Measurements from ENCODE around the gene DDX24.
A peak's percentile ranks its signal among the peaks of the same experiment; 100 is the strongest.

The DDX24 gene

GRCh38 chr14:94036313-94037167, 44.5 kb downstream of the DDX24 start:
- no peak overlapping the region for H3K27ac ChIP-seq (ENCODE audit: low read depth, low read length)
- H3K4ac ChIP-seq (ENCODE audit: low read depth, low read length): no peak overlapping the region
- no peaks in the 10 kb centered on the region for H3K9me3 ChIP-seq (ENCODE audit: insufficient read depth, low read depth, low read length)
- no peak overlapping the region for H2AK5ac ChIP-seq (ENCODE audit: low read length)
- H2BK12ac ChIP-seq (ENCODE audit: low read length): no peak overlapping the region
- H3K18ac ChIP-seq (ENCODE audit: low read length): no peak overlapping the region
- H2BK120ac ChIP-seq (ENCODE audit: insufficient read depth, low read length, poor library complexity): no peak overlapping the region
- H3K79me1 ChIP-seq (ENCODE audit: low read length): no peaks in the 10 kb centered on the region
- H3K27me3 ChIP-seq (ENCODE audit: insufficient read depth, low read length): no peaks in the 10 kb centered on the region
- no peak overlapping the region for H3K23ac ChIP-seq (ENCODE audit: low read length)
- no peak overlapping the region for H3K9ac ChIP-seq (ENCODE audit: low read length)
- H3K4me2 ChIP-seq (ENCODE audit: low read length): no peak overlapping the region
- no peak overlapping the region for H4K91ac ChIP-seq (ENCODE audit: low read depth, low read length)
- H3K4me3 ChIP-seq (ENCODE audit: low read depth, low read length): no peak overlapping the region
- H3K4me1 ChIP-seq (ENCODE audit: control insufficient read depth in 1 of 2, insufficient read depth in 2 of 2, low read length in 2 of 2): no peaks in the 10 kb centered on the region
- no peaks in the 10 kb centered on the region for H3K79me2 ChIP-seq (ENCODE audit: control insufficient read depth, insufficient read depth, low read length, poor library complexity)
- H4K12ac ChIP-seq (ENCODE audit: low read depth, low read length): no peak overlapping the region
- peaks cover 2 to 10% of the 10 kb centered on the region in 2 experiments for H3K36me3 ChIP-seq (ENCODE audit: control insufficient read depth in 1 of 2, insufficient read depth in 2 of 2, low read length in 2 of 2)
- no peak overlapping the region for H3K14ac ChIP-seq (ENCODE audit: low read length)
- no peak overlapping the region for H2AFZ ChIP-seq (ENCODE audit: insufficient read depth, low read length, poor library complexity)
- H4K8ac ChIP-seq (ENCODE audit: low read depth, low read length): no peak overlapping the region
- peak; percentile 62 to 89 for DNase-seq
- 100% methylated on average over 1 of the region's 12 CpGs for WGBS (ENCODE audit: extremely low coverage, insufficient coverage, insufficient read length)
- no peak overlapping the region for H2BK5ac ChIP-seq (ENCODE audit: low read depth, low read length, poor library complexity)

GRCh38 chr14:94034886-94035285, 46.1 kb downstream of the DDX24 start:
- no peaks in the 10 kb centered on the region for H3K4me1 ChIP-seq (ENCODE audit: control insufficient read depth in 1 of 2, insufficient read depth in 2 of 2, low read length in 2 of 2)
- H2BK12ac ChIP-seq (ENCODE audit: low read length): no peak overlapping the region
- no peaks in the 10 kb centered on the region for H3K27me3 ChIP-seq (ENCODE audit: insufficient read depth, low read length)
- no peaks in the 10 kb centered on the region for H3K79me2 ChIP-seq (ENCODE audit: control insufficient read depth, insufficient read depth, low read length, poor library complexity)
- H4K8ac ChIP-seq (ENCODE audit: low read depth, low read length): no peak overlapping the region
- H3K14ac ChIP-seq (ENCODE audit: low read length): no peak overlapping the region
- no peak overlapping the region for H3K4ac ChIP-seq (ENCODE audit: low read depth, low read length)
- H3K4me3 ChIP-seq (ENCODE audit: low read depth, low read length): no peak overlapping the region
- no peak overlapping the region for H2AK5ac ChIP-seq (ENCODE audit: low read length)
- no peaks in the 10 kb centered on the region for H3K9me3 ChIP-seq (ENCODE audit: insufficient read depth, low read depth, low read length)
- no peak overlapping the region for H2BK120ac ChIP-seq (ENCODE audit: insufficient read depth, low read length, poor library complexity)
- no peak overlapping the region for H4K91ac ChIP-seq (ENCODE audit: low read depth, low read length)
- no peak for DNase-seq
- H4K12ac ChIP-seq (ENCODE audit: low read depth, low read length): no peak overlapping the region
- no peak overlapping the region for H3K27ac ChIP-seq (ENCODE audit: low read depth, low read length)
- H2AFZ ChIP-seq (ENCODE audit: insufficient read depth, low read length, poor library complexity): no peak overlapping the region
- H3K36me3 ChIP-seq (ENCODE audit: control insufficient read depth in 1 of 2, insufficient read depth in 2 of 2, low read length in 2 of 2): peaks cover 0 to 9% of the 10 kb centered on the region in 2 experiments
- no peak overlapping the region for H3K4me2 ChIP-seq (ENCODE audit: low read length)
- no peak overlapping the region for H3K9ac ChIP-seq (ENCODE audit: low read length)
- no peaks in the 10 kb centered on the region for H3K79me1 ChIP-seq (ENCODE audit: low read length)
- H3K23ac ChIP-seq (ENCODE audit: low read length): no peak overlapping the region
- H3K18ac ChIP-seq (ENCODE audit: low read length): no peak overlapping the region
- WGBS (ENCODE audit: extremely low coverage, insufficient coverage, insufficient read length): no CpG with 5 or more reads among the region's 3 CpGs
- no peak overlapping the region for H2BK5ac ChIP-seq (ENCODE audit: low read depth, low read length, poor library complexity)

GRCh38 chr14:94031883-94032279, 49.1 kb downstream of the DDX24 start:
- Histone ChIP-seq H3K79me1 (ENCODE audit: low read length) (no peaks in the 10 kb centered on the region), H3K4me3 (ENCODE audit: low read depth, low read length) (no peak overlapping the region), H3K27me3 (ENCODE audit: insufficient read depth, low read length) (no peaks in the 10 kb centered on the region), H4K12ac (ENCODE audit: low read depth, low read length) (no peak overlapping the region), H3K18ac (ENCODE audit: low read length) (no peak overlapping the region), H3K27ac (ENCODE audit: low read depth, low read length) (no peak overlapping the region), H3K79me2 (ENCODE audit: control insufficient read depth, insufficient read depth, low read length, poor library complexity) (no peaks in the 10 kb centered on the region), H4K8ac (ENCODE audit: low read depth, low read length) (no peak overlapping the region), H3K4ac (ENCODE audit: low read depth, low read length) (no peak overlapping the region), H3K14ac (ENCODE audit: low read length) (no peak overlapping the region), H3K9ac (ENCODE audit: low read length) (no peak overlapping the region), H3K9me3 (ENCODE audit: insufficient read depth, low read depth, low read length) (no peaks in the 10 kb centered on the region), H2BK12ac (ENCODE audit: low read length) (no peak overlapping the region), H4K91ac (ENCODE audit: low read depth, low read length) (no peak overlapping the region), H3K36me3 (ENCODE audit: control insufficient read depth in 1 of 2, insufficient read depth in 2 of 2, low read length in 2 of 2) (no peaks in the 10 kb centered on the region), H2BK5ac (ENCODE audit: low read depth, low read length, poor library complexity) (no peak overlapping the region), H2AK5ac (ENCODE audit: low read length) (no peak overlapping the region), H2AFZ (ENCODE audit: insufficient read depth, low read length, poor library complexity) (no peak overlapping the region), H3K23ac (ENCODE audit: low read length) (no peak overlapping the region), H2BK120ac (ENCODE audit: insufficient read depth, low read length, poor library complexity) (no peak overlapping the region), H3K4me2 (ENCODE audit: low read length) (no peak overlapping the region), H3K4me1 (ENCODE audit: control insufficient read depth in 1 of 2, insufficient read depth in 2 of 2, low read length in 2 of 2) (peaks cover 0 to 7% of the 10 kb centered on the region in 2 experiments)
- no peak for DNase-seq
- WGBS (ENCODE audit: extremely low coverage, insufficient coverage, insufficient read length): no CpG with 5 or more reads among the region's 7 CpGs

- no peaks in the 10 kb centered on the region for H3K79me2 ChIP-seq (ENCODE audit: control insufficient read depth, insufficient read depth, low read length, poor library complexity)
- WGBS (ENCODE audit: extremely low coverage, insufficient coverage, insufficient read length): no CpG with 5 or more reads among the region's 8 CpGs
Observed at GRCh38 chr14:94031161-94031882, 49.7 kb downstream of the DDX24 start.

More at GRCh38 chr14:94031161-94031882, 49.7 kb downstream of the DDX24 start:
- Histone ChIP-seq H3K14ac (ENCODE audit: low read length) (no peak overlapping the region), H3K23ac (ENCODE audit: low read length) (no peak overlapping the region), H2AK5ac (ENCODE audit: low read length) (no peak overlapping the region), H3K4ac (ENCODE audit: low read depth, low read length) (no peak overlapping the region), H3K4me2 (ENCODE audit: low read length) (no peak overlapping the region), H3K4me1 (ENCODE audit: control insufficient read depth in 1 of 2, insufficient read depth in 2 of 2, low read length in 2 of 2) (peaks cover 0 to 7% of the 10 kb centered on the region in 2 experiments), H2BK12ac (ENCODE audit: low read length) (no peak overlapping the region), H2BK120ac (ENCODE audit: insufficient read depth, low read length, poor library complexity) (no peak overlapping the region), H3K27ac (ENCODE audit: low read depth, low read length) (no peak overlapping the region), H4K91ac (ENCODE audit: low read depth, low read length) (no peak overlapping the region), H2AFZ (ENCODE audit: insufficient read depth, low read length, poor library complexity) (no peak overlapping the region), H3K9me3 (ENCODE audit: insufficient read depth, low read depth, low read length) (no peaks in the 10 kb centered on the region), H3K4me3 (ENCODE audit: low read depth, low read length) (no peak overlapping the region), H3K36me3 (ENCODE audit: control insufficient read depth in 1 of 2, insufficient read depth in 2 of 2, low read length in 2 of 2) (no peaks in the 10 kb centered on the region), H3K79me1 (ENCODE audit: low read length) (peaks cover under 1% of the 10 kb centered on the region), H3K27me3 (ENCODE audit: insufficient read depth, low read length) (no peaks in the 10 kb centered on the region), H4K8ac (ENCODE audit: low read depth, low read length) (no peak overlapping the region), H3K9ac (ENCODE audit: low read length) (no peak overlapping the region), H4K12ac (ENCODE audit: low read depth, low read length) (no peak overlapping the region), H2BK5ac (ENCODE audit: low read depth, low read length, poor library complexity) (no peak overlapping the region), H3K18ac (ENCODE audit: low read length) (no peak overlapping the region)
- peak; percentile 80 to 87 for DNase-seq
